ENCODE results near the gene ARRB1.

DNA sequence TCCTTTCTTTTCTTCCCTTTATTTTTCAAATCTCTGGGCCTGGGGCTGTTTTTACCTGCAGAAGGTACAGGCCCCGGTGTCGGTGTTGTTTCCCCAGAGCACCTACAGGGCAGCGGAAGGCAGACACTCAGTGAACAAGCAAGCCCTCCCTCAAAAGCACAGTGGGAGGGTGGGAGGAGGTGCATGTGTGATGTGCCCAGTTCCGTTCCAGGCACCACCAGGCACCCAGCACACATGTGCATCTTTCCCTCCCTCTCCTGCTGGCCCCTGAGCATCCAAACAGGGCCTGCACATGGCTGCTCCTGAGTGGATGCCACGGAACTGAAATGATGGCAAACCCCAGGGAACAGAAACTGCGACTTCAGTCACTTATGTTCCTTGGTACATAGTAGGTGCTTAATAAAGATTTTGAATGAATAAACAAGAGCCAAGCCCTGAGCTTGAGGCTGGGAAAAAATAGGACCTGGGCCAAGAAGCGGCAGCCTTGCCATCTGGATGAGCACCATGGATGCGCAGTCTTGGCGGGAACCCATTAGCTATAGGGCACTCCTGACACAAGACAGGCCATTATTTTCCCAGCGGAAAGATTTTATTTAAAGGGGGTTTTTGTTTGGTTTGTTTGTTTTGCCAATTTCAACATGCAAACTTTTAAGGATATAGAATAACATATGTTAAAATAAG is 47.8 kb downstream of the ARRB1 start:
- TF ChIP-seq, protein P1, sequence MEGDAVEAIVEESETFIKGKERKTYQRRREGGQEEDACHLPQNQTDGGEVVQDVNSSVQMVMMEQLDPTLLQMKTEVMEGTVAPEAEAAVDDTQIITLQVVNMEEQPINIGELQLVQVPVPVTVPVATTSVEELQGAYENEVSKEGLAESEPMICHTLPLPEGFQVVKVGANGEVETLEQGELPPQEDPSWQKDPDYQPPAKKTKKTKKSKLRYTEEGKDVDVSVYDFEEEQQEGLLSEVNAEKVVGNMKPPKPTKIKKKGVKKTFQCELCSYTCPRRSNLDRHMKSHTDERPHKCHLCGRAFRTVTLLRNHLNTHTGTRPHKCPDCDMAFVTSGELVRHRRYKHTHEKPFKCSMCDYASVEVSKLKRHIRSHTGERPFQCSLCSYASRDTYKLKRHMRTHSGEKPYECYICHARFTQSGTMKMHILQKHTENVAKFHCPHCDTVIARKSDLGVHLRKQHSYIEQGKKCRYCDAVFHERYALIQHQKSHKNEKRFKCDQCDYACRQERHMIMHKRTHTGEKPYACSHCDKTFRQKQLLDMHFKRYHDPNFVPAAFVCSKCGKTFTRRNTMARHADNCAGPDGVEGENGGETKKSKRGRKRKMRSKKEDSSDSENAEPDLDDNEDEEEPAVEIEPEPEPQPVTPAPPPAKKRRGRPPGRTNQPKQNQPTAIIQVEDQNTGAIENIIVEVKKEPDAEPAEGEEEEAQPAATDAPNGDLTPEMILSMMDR (IDR thresholded peaks at IDR 0.05), result no peak
- TF ChIP-seq POLR2A (IDR thresholded peaks at IDR 0.05) (no peak), EP300 (IDR thresholded peaks at IDR 0.05) (no peak)
